CD14-positive monocyte (primary cell): Measurements from ENCODE around the gene BRCC3. TPM values are rescaled to one million over a fixed set of nuclear protein-coding genes. Genes with fewer than 3 reads are reported as not detected.

Experiments used
- DNase-seq, 3 donors: peaks; one replicate each; pipeline ENCODE4 v3.0.0-alpha.2; 2011 to 2022
- H2AFZ ChIP-seq: 2 replicates; pipeline ENCODE4 v1.6.0; 2012; ENCODE audit warnings: mild to moderate bottlenecking, low read depth, low read length, inconsistent platforms; ENCODE audit not compliant: insufficient read depth, poor library complexity, severe bottlenecking
- H3K27ac ChIP-seq, 2 donors: 1 replicate in 1 of 2; 2 replicates in 1 of 2; pipeline ENCODE4 v1.5.1; 2012 to 2013; ENCODE audit warnings: low read length in 2 of 2, control low read depth in 1 of 2, inconsistent platforms in 1 of 2, low read depth in 1 of 2, mild to moderate bottlenecking in 1 of 2
- H3K27me3 ChIP-seq, 2 donors: one replicate each; pipeline versions ENCODE4 v1.6.0 to v1.6.1; 2011 to 2013; ENCODE audit warnings: low read length in 2 of 2; ENCODE audit not compliant: control insufficient read depth in 2 of 2, insufficient read depth in 2 of 2
- H3K36me3 ChIP-seq, 2 donors: replicated peaks in 1 of 2; 1 replicate in 1 of 2; 2 replicates in 1 of 2; pipeline versions ENCODE4 v1.5.1 to v1.6.1; 2012 to 2013; ENCODE audit warnings: low read length in 2 of 2, control low read depth in 1 of 2, inconsistent platforms in 1 of 2, mild to moderate bottlenecking in 1 of 2; ENCODE audit not compliant: insufficient read depth in 2 of 2, control insufficient read depth in 1 of 2
- H3K4me1 ChIP-seq, 2 donors: 1 replicate in 1 of 2; 2 replicates in 1 of 2; pipeline versions ENCODE4 v1.5.1 to v1.6.1; 2012 to 2013; ENCODE audit warnings: low read length in 2 of 2, control low read depth in 1 of 2, inconsistent platforms in 1 of 2, mild to moderate bottlenecking in 1 of 2, moderate library complexity in 1 of 2; ENCODE audit not compliant: insufficient read depth in 2 of 2, control insufficient read depth in 1 of 2
- H3K4me2 ChIP-seq: replicated peaks from 2 replicates; pipeline ENCODE3; 2012; ENCODE audit warnings: low read length, moderate library complexity, mild to moderate bottlenecking; ENCODE audit not compliant: poor library complexity, severe bottlenecking; ENCODE audit errors: extremely low read depth
- H3K4me3 ChIP-seq, 3 experiments: fragments of 200-600 bp in 1 of 3; sonication (generic) in 1 of 3; replicated peaks in 1 of 3; 1 replicate in 2 of 3; 2 replicates in 1 of 3; pipeline ENCODE4 v1.5.1; 2011 to 2013; ENCODE audit warnings: low read length in 3 of 3, mild to moderate bottlenecking in 3 of 3, control low read depth in 2 of 3, low read depth in 2 of 3, inconsistent platforms in 1 of 3, moderate library complexity in 1 of 3
- H3K79me2 ChIP-seq: 2 replicates; pipeline ENCODE4 v1.6.0; 2012; ENCODE audit warnings: mild to moderate bottlenecking, control low read depth, inconsistent platforms, low read length, moderate library complexity; ENCODE audit not compliant: insufficient read depth
- H3K9ac ChIP-seq: 2 replicates; pipeline ENCODE4 v1.6.0; 2017; ENCODE audit warnings: low read length, mild to moderate bottlenecking; ENCODE audit not compliant: insufficient read depth, poor library complexity, severe bottlenecking
- H3K9me3 ChIP-seq, 2 donors: replicated peaks in 1 of 2; 1 replicate in 1 of 2; 2 replicates in 1 of 2; pipeline versions ENCODE4 v1.5.1 to v1.6.1; 2012 to 2013; ENCODE audit warnings: low read length in 2 of 2, control low read depth in 1 of 2; ENCODE audit not compliant: control insufficient read depth in 1 of 2, insufficient read depth in 1 of 2
- H4K20me1 ChIP-seq: 2 replicates; pipeline ENCODE4 v1.6.0; 2012; ENCODE audit warnings: mild to moderate bottlenecking, low read length, control low read depth, moderate library complexity; ENCODE audit not compliant: insufficient read depth
- H3K27ac Mint-ChIP-seq, 7 donors: one replicate each; pipeline ENCODE4 v1.8.0; 2020; ENCODE audit warnings: mild to moderate bottlenecking in 7 of 7, mixed read lengths in 7 of 7, moderate library complexity in 6 of 7, inconsistent platforms in 2 of 7
- H3K27me3 Mint-ChIP-seq, 3 donors: one replicate each; pipeline ENCODE4 v1.8.0; 2021 to 2022; ENCODE audit warnings: low read depth in 3 of 3, mild to moderate bottlenecking in 3 of 3, mixed read lengths in 3 of 3, moderate library complexity in 3 of 3, inconsistent platforms in 1 of 3
- H3K36me3 Mint-ChIP-seq, 2 donors: one replicate each; pipeline ENCODE4 v1.8.0; 2020; ENCODE audit warnings: mixed read lengths in 2 of 2, inconsistent platforms in 1 of 2, mild to moderate bottlenecking in 1 of 2
- H3K4me1 Mint-ChIP-seq: one replicate; pipeline ENCODE4 v1.8.0; 2020; ENCODE audit warnings: mild to moderate bottlenecking, mixed read lengths
- H3K4me3 Mint-ChIP-seq, 2 donors: one replicate each; pipeline ENCODE4 v1.8.0; 2020; ENCODE audit warnings: mild to moderate bottlenecking in 2 of 2, mixed read lengths in 2 of 2, moderate library complexity in 1 of 2
- H3K9me3 Mint-ChIP-seq, 7 donors: one replicate each; pipeline ENCODE4 v1.8.0; 2020 to 2022; ENCODE audit warnings: mixed read lengths in 7 of 7, mild to moderate bottlenecking in 6 of 7, moderate library complexity in 6 of 7, inconsistent platforms in 2 of 7
- WGBS: methylation state at CpG from one replicate; pipeline ENCODE4 v1.1.5; 2013; ENCODE audit warnings: missing lambda C conversion rate; ENCODE audit not compliant: insufficient coverage; 5-methylcytosine and 5-hydroxymethylcytosine counted together
- intact Hi-C, 2 donors: fragments of 100-400 bp; cut with micrococcal nuclease; formaldehyde crosslinking; loops; one replicate each; pipeline versions ENCODE4 v1.15.0 to v1.15.1; 2023
- polyA plus RNA-seq, 3 donors: library from polyadenylated mRNA; depleted of rRNA in 1 of 3; unstranded in 2 of 3; stranded (reverse) in 1 of 3; fragments of 300-500 nt in 2 of 3; fragments of >200 nt in 1 of 3; fragmentation: Illumina TruSeq in 2 of 3; gene quantifications; 1 replicate in 2 of 3; 2 replicates in 1 of 3; pipeline ENCODE4 v1.2.3, GENCODE V29; 2012 to 2021
- TF ChIP-seq, protein P1 (sequence below): fragments of 200-600 bp; IDR thresholded peaks from one replicate; pipeline ENCODE4 v1.8.0; 2022; ENCODE audit warnings: antibody characterized with exemption, mild to moderate bottlenecking

BRCC3 gene
- polyA plus RNA-seq, 3 donors, result 8.4 to 21.7 (median 10.0) TPM

DNA sequence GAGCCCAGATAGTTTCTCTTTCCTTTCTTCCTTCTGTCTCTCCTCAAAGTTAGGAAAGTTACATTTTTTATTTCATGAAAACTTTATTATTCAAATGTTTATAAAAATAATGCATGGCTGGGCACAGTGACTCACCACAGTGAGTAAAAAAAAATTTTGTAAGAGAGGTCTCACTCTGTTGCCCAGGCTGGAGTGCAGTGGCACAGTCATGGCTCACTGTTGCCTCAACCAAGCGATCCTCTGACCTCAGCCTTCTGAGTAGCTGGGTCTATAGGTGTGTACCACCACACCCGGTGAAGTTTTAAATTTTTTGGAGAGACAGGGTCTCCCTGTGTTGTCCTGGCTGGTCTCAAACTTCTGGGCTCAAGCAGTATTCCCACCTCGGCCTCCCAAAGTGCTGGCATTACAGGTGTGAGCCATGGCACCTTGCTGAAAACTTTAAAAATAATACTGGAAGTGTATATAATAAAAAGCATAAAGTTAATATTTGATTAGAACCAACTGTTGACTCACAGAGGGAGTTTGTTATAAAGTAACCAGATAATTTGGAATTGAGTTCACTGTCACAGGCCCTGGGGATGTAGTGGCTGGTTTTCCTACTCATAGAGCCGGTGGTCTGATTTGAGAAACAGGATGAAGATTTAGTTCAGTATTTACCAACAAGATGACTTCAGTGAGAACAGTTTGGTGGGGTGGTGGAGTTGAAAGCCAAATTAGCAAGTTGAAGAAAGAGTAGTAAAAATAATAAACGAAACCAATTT is 18.4 kb upstream of the BRCC3 start:
- Histone ChIP-seq H3K9me3 (no peaks in the 10 kb centered on the region), H3K4me1 (peaks cover 6% of the 10 kb centered on the region in 2 donors), H3K27ac (no peak overlapping the region), H3K79me2 (no peaks in the 10 kb centered on the region), H2AFZ (no peak overlapping the region), H3K9ac (no peak overlapping the region), H3K4me2 (no peak overlapping the region), H3K4me3 (no peak overlapping the region), H4K20me1 (no peaks in the 10 kb centered on the region), H3K27me3 (no peaks in the 10 kb centered on the region), H3K36me3 (peaks cover 24 to 37% of the 10 kb centered on the region in 2 donors)
- H3K4me3 Mint-ChIP-seq, result no peak overlapping the region
- H3K36me3 Mint-ChIP-seq, result peaks cover 35 to 42% of the 10 kb centered on the region in 2 donors
- H3K27ac Mint-ChIP-seq, result peak overlapping the region in 4 of 7 donors; percentile 30 to 80 (median 45)
- no CpG with 5 or more reads among the region's 5 CpGs for WGBS
- TF ChIP-seq, protein P1, sequence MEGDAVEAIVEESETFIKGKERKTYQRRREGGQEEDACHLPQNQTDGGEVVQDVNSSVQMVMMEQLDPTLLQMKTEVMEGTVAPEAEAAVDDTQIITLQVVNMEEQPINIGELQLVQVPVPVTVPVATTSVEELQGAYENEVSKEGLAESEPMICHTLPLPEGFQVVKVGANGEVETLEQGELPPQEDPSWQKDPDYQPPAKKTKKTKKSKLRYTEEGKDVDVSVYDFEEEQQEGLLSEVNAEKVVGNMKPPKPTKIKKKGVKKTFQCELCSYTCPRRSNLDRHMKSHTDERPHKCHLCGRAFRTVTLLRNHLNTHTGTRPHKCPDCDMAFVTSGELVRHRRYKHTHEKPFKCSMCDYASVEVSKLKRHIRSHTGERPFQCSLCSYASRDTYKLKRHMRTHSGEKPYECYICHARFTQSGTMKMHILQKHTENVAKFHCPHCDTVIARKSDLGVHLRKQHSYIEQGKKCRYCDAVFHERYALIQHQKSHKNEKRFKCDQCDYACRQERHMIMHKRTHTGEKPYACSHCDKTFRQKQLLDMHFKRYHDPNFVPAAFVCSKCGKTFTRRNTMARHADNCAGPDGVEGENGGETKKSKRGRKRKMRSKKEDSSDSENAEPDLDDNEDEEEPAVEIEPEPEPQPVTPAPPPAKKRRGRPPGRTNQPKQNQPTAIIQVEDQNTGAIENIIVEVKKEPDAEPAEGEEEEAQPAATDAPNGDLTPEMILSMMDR, result no peak
- H3K9me3 Mint-ChIP-seq, result no peaks in the 10 kb centered on the region
- H3K4me1 Mint-ChIP-seq, result peaks cover 10% of the 10 kb centered on the region
- no peak for DNase-seq
- H3K27me3 Mint-ChIP-seq, result peaks cover 0 to 2% (median 0%) of the 10 kb centered on the region in 3 donors
- intact Hi-C loops, result loop anchor here in 1 of 2 donors (10.0 kb wide), 1 partner anchor 68 kb away; no protein-coding TSS in a partner anchor

DNA sequence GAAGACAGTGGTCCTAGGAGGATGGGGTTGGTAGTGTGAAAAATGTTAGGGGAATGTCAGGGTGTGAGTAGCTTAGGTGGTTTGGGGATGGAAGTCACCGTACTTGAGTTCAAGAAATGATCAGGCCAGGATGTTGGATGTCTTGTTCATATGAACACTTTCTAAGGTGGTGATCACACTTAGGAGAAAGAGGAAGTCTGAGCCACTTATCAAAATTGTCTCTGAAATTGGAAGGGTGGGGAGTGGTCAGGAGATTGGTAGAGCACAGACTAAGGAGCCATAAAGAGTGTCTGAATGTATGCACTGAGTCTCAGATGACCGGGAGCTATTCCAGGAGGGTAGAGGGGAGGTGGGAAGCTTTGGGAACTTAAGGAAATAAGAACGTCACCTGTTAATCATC is 17.7 kb upstream of the BRCC3 start:
- Histone ChIP-seq H3K9ac (no peak overlapping the region), H4K20me1 (no peaks in the 10 kb centered on the region), H3K36me3 (peaks cover 24 to 35% of the 10 kb centered on the region in 2 donors), H3K9me3 (no peaks in the 10 kb centered on the region), H3K27me3 (no peaks in the 10 kb centered on the region), H3K27ac (no peak overlapping the region), H3K79me2 (no peaks in the 10 kb centered on the region), H2AFZ (no peak overlapping the region), H3K4me1 (peaks cover 6% of the 10 kb centered on the region in 2 donors), H3K4me2 (no peak overlapping the region), H3K4me3 (no peak overlapping the region)
- intact Hi-C loops, result loop anchor here in 1 of 2 donors (10.0 kb wide), 1 partner anchor 69 kb away; no protein-coding TSS in a partner anchor
- Mint-ChIP-seq H3K27ac (peak overlapping the region in 2 of 7 donors; percentile 30 to 58), H3K9me3 (no peaks in the 10 kb centered on the region), H3K4me3 (no peak overlapping the region), H3K27me3 (no peaks in the 10 kb centered on the region), H3K4me1 (peaks cover 10% of the 10 kb centered on the region), H3K36me3 (peaks cover 36 to 37% of the 10 kb centered on the region in 2 donors)
- TF ChIP-seq, protein P1, result no peak
- 93% methylated on average over 3 of the region's 3 CpGs for WGBS
- DNase-seq, result no peak
